HL-60/S4 treated with retinoic acid at 250 ng/mL for 4 days and 3 days (cell line): ENCODE results near the gene KLF3.

Experiments
- in situ Hi-C: fragments of 300-500 bp; cut with MboI; formaldehyde crosslinking; loops from 2 replicates; pipeline ENCODE4 v1.7.0; 2022; ENCODE audit warnings: low sequenced_read_pairs

KLF3 gene

GRCh38 chr4:38654273-38654672 lies 9.7 kb upstream of the KLF3 start:
- in situ Hi-C loops, result no loop called here

GRCh38 chr4:38656111-38656510 lies 7.9 kb upstream of the KLF3 start:
- in situ Hi-C loops, result no loop called here

GRCh38 chr4:38659346-38659745 lies 4.7 kb upstream of the KLF3 start:
- in situ Hi-C loops, result no loop called here

GRCh38 chr4:38660838-38661237 lies 3.2 kb upstream of the KLF3 start:
- in situ Hi-C loops, result no loop called here

- in situ Hi-C loops, result no loop called here
Observed at GRCh38 chr4:38661371-38661770, 2.6 kb upstream of the KLF3 start.

GRCh38 chr4:38662522-38663089 lies 1.4 kb upstream of the KLF3 start:
- in situ Hi-C loops, result no loop called here

GRCh38 chr4:38663090-38663800 lies 754 bp upstream of the KLF3 start:
- in situ Hi-C loops, result no loop called here

GRCh38 chr4:38664706-38665401 lies 855 bp downstream of the KLF3 start:
- in situ Hi-C loops, result no loop called here

- in situ Hi-C loops, result no loop called here
Observed at GRCh38 chr4:38665551-38666411, 1.8 kb downstream of the KLF3 start.

- in situ Hi-C loops, result no loop called here
Observed at GRCh38 chr4:38666766-38667084, 2.7 kb downstream of the KLF3 start.

- in situ Hi-C loops, result no loop called here
Observed at GRCh38 chr4:38667085-38667893, 3.3 kb downstream of the KLF3 start.

GRCh38 chr4:38668203-38668971 lies 4.4 kb downstream of the KLF3 start:
- in situ Hi-C loops, result no loop called here

- in situ Hi-C loops, result no loop called here
Observed at GRCh38 chr4:38669208-38669607, 5.2 kb downstream of the KLF3 start.

- in situ Hi-C loops, result loop anchor here (10.0 kb wide), 1 partner anchor 346 kb away; no protein-coding TSS in a partner anchor
Observed at GRCh38 chr4:38670109-38670901, 6.3 kb downstream of the KLF3 start.

- in situ Hi-C loops, result loop anchor here (10.0 kb wide), 1 partner anchor 346 kb away; no protein-coding TSS in a partner anchor
Observed at GRCh38 chr4:38670939-38671591, 7.1 kb downstream of the KLF3 start.

GRCh38 chr4:38671592-38671940 lies 7.6 kb downstream of the KLF3 start:
- in situ Hi-C loops, result loop anchor here (10.0 kb wide), 1 partner anchor 347 kb away; no protein-coding TSS in a partner anchor

- in situ Hi-C loops, result loop anchor here (10.0 kb wide), 1 partner anchor 347 kb away; no protein-coding TSS in a partner anchor
Observed at GRCh38 chr4:38672074-38672396, 8.0 kb downstream of the KLF3 start.

GRCh38 chr4:38672397-38673129 lies 8.6 kb downstream of the KLF3 start:
- in situ Hi-C loops, result loop anchor here (10.0 kb wide), 1 partner anchor 348 kb away; no protein-coding TSS in a partner anchor
